Activated CD4-positive, alpha-beta memory T cell treated with anti-CD3 and anti-CD28 coated beads for 36 hours (primary cell): ENCODE measurements around the gene IQCH. TPM values are rescaled to one million over a fixed set of nuclear protein-coding genes. Genes with fewer than 3 reads are reported as not detected.
A peak's percentile ranks its signal among the peaks of the same experiment; 100 is the strongest.

ENCODE experiments used
- CTCF ChIA-PET: fragments of 350-600 bp; sonication (Branson Sonifier 250); formaldehyde crosslinking; loops from one replicate; lab custom pipeline; 2021; ENCODE audit warnings: antibody characterized with exemption, inconsistent platforms; lab: Charles Lee
- POLR2A ChIA-PET: fragments of 350-600 bp; sonication (Branson Sonifier 250); formaldehyde crosslinking; loops from one replicate; lab custom pipeline; 2021; ENCODE audit warnings: antibody characterized with exemption; lab: Charles Lee
- DNase-seq: peaks from one replicate; pipeline ENCODE4 v3.0.0-alpha.2; 2020
- H3K27ac Mint-ChIP-seq: one replicate; pipeline ENCODE4 v1.8.0; 2021; ENCODE audit warnings: mixed read lengths
- H3K27me3 Mint-ChIP-seq: one replicate; pipeline ENCODE4 v1.8.0; 2021; ENCODE audit warnings: mixed read lengths
- H3K36me3 Mint-ChIP-seq: one replicate; pipeline ENCODE4 v1.8.0; 2021; ENCODE audit warnings: mixed read lengths
- H3K4me1 Mint-ChIP-seq: one replicate; pipeline ENCODE4 v1.8.0; 2021; ENCODE audit warnings: low read depth, mixed read lengths
- H3K4me3 Mint-ChIP-seq: one replicate; pipeline ENCODE4 v1.8.0; 2021; ENCODE audit warnings: mild to moderate bottlenecking, mixed read lengths
- H3K9me3 Mint-ChIP-seq: one replicate; pipeline ENCODE4 v1.8.0; 2021; ENCODE audit warnings: mixed read lengths
- intact Hi-C: fragments of 100-400 bp; cut with micrococcal nuclease; formaldehyde crosslinking; loops from one replicate; pipeline ENCODE4 v1.15.1; 2023
- total RNA-seq, 2 experiments: library from RNA; stranded (reverse); gene quantifications; one replicate each; pipeline ENCODE4 v1.2.3, GENCODE V29; 2021

Gene IQCH
- 1 to 10 TPM; 1.6 to 2.8 TPM for total RNA-seq

DNA sequence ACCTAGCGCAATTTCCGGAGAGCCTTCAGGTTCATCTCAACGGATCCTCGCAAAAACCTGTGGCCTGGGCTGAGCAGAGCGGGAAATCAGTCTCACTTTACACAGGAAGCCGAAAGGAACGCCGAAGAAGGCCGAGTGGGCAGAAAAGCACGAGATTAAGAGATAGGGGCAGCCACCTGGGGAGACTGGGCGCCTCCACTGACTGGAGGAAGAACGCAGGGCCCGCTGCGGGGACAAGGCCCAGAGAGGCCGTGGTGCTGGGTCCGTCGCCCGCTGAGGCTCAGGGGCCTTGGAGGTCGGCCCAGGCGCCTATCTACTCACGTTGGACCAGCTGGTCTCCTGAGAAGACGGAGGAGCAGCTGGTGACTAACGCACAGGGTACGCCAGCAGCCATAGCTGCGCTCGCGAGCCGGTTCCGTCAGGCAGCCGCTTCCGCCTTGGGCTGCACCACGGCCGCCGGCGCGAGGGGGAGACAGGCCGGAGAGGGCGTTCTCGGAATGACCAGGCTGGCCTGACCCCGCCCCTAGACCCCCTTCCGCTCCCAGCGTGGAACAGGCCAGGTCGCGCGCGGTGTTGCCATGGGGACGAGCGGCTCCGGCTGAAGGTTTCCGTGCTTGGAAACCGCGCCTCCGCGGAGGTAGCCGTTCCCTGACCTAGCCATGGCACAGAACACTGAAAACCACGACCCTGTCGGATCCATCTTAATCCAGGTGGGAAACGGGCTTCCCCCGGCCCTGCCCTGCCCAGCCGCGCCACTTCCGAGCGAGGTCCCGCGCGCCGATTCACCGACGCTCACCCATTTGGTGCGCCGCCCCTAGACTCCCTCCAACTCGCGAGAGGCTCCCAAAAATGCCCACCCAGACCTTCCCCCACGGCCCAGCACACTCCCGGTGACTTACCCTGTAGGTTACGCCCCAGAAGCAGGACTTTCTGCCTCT lies at the start of gene IQCH, which contains the start of gene AAGAB:
IQCH (plus strand) TSS at position 549 of the 938 bp plus-strand sequence; CDS start at position 660, 111 bp downstream.
AAGAB (minus strand) TSS at position 424 of the 938 bp plus-strand sequence; CDS start at position 394, 30 bp downstream.
- Mint-ChIP-seq H3K4me3 (peak within 1 kb of the TSS; percentile 99), H3K27me3 (no peaks in the 10 kb centered on the region), H3K27ac (peak within 1 kb of the TSS; percentile 97), H3K36me3 (peaks cover 2% of the 10 kb centered on the region), H3K9me3 (no peaks in the 10 kb centered on the region), H3K4me1 (peaks cover 40% of the 10 kb centered on the region)
- intact Hi-C loops, result loop anchor here (1.0 kb wide), 3 partner anchors 13 to 104 kb away; no protein-coding TSS in a partner anchor
- POLR2A ChIA-PET, result interaction anchor here (0.7 to 1.8 kb wide), 4 partner anchors 13 to 156 kb away, joined by 3 to 14 read pairs (median 6); no protein-coding TSS in a partner anchor
- CTCF ChIA-PET, result interaction anchor here (1.7 kb wide), 2 partner anchors 14 to 309 kb away, joined by 8 to 11 read pairs; no protein-coding TSS in a partner anchor
- DNase-seq, result peak; percentile 99

DNA sequence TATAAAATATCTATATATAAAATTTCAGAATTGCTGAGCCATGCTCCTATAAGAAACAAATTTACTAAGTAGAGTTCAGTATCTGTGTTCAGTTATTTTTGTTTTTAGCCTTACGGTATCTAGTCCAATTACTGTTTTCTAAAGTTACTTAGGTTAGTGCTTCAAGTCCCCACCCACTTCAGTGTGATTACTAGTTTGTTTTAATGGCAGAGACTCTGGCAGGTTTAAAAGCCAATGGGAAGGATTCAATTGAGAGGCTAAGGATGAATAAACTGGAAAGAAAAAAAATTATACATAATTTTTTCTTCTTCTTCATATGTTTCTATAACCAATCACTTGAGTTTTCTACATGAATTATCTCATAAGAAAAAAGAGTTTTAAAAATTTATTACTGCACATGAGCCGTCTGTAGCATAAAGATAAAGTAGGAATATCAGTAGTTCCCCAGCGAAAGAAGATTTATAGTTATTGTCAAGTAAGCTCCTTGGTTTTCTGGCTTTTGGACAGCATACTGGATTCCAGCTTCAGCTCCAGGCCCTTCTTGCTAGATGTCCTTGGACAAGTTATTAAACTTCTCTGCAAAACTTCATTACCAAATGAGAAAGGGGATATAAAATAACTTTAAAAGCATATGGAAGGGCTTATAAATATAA lies 46.9 kb upstream of the IQCH start:
- no peak overlapping the region for H3K27ac Mint-ChIP-seq
- DNase-seq, result no peak
- H3K36me3 Mint-ChIP-seq, result peaks cover 36% of the 10 kb centered on the region
- CTCF ChIA-PET, result interaction anchor here (0.7 kb wide), 1 partner anchor 43 kb away, joined by 4 read pairs; no protein-coding TSS in a partner anchor
- POLR2A ChIA-PET, result no interaction called here
- H3K27me3 Mint-ChIP-seq, result no peaks in the 10 kb centered on the region
- no peaks in the 10 kb centered on the region for H3K9me3 Mint-ChIP-seq
- no peak overlapping the region for H3K4me3 Mint-ChIP-seq
- H3K4me1 Mint-ChIP-seq, result no peaks in the 10 kb centered on the region
- intact Hi-C loops, result no loop called here

DNA sequence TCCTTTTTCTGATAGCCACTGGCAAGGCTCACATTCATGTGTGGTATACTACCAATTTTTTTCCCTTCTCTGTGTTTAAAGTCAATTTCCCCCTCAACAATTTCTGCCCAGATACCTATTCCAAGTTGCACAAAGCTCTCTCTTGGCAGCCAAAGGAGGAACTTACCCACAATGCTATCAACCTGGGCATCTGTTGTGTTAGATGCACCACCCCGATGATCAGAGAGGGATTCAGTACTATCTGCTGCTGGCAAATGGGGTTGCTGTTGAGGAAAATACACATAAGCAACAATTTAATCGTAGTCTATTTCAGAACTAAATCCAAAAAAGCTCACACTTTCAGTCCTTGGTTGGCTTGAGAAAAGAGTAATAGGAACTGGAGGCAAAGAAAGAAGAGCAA lies 46.2 kb upstream of the IQCH start:
- H3K27ac Mint-ChIP-seq, result no peak overlapping the region
- intact Hi-C loops, result no loop called here
- H3K36me3 Mint-ChIP-seq, result peaks cover 30% of the 10 kb centered on the region
- ChIA-PET POLR2A (no interaction called here), CTCF (no interaction called here)
- H3K9me3 Mint-ChIP-seq, result no peaks in the 10 kb centered on the region
- H3K27me3 Mint-ChIP-seq, result no peaks in the 10 kb centered on the region
- no peak overlapping the region for H3K4me3 Mint-ChIP-seq
- no peak for DNase-seq
- no peaks in the 10 kb centered on the region for H3K4me1 Mint-ChIP-seq

DNA sequence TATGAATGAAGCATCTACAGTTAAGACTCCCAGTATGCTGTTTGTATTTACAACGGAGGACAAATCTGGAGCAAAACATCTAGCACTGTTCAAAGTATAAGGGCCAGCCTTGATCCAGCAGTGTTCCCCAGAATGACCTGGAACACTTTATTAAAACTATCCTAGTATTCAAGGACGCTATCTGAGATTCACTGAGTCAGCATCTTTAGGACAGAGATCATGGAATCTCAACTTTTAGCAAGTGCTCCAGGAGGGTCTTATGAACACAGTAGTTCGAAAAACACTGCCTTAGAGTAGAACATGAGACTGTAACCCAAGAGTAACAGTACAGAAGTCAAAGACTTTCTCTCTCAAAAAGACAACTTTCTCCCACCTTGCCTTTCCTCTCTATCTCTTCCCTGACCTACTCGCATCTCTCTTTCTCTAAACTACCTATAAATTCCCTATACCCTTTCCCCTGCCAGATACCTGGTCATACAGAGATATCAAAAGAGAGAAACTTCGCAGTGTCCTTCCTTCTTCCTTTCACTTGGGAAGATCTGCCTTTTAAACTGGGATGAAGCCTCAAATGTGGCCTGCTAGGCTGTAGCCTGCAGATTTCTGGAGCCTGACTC lies 43.9 kb upstream of the IQCH start:
- intact Hi-C loops, result no loop called here
- Mint-ChIP-seq H3K27ac (no peak overlapping the region), H3K4me1 (no peaks in the 10 kb centered on the region), H3K4me3 (no peak overlapping the region), H3K27me3 (no peaks in the 10 kb centered on the region), H3K9me3 (no peaks in the 10 kb centered on the region), H3K36me3 (peaks cover 20% of the 10 kb centered on the region)
- no peak for DNase-seq
- CTCF ChIA-PET, result no interaction called here
- POLR2A ChIA-PET, result no interaction called here

DNA sequence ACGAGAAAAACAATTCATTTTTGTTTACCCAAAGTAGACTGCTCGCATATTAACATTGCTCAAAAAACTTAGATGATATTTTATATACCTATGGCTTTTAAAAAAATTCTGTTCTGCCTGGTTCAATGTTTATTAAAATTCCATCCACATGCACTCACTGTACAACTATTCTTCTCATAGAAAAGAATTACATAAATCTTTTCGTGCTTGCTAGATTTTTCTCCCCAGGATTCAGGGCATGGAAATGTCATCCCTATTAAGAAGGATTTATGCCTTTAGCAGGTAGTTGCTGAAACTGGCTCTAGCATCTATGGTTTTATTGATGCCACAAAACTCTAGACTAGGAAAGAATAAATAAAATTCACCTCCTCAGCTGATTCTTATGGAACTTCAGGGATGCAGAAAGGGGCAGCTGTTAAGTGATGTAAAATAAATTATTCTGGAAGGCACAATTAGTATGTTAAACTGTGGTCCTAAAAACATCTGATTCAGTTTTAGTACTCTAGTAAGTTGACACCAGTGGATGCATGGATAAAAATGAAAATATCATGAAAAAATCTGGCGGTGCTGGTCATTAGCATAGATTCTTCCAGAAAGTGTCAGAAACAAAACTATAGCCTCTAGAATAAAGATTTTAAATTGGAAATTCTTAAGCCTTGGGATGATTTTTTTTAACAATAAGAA lies 41.8 kb upstream of the IQCH start:
- Mint-ChIP-seq H3K36me3 (peaks cover 17% of the 10 kb centered on the region), H3K27me3 (no peaks in the 10 kb centered on the region), H3K4me1 (no peaks in the 10 kb centered on the region), H3K27ac (no peak overlapping the region), H3K4me3 (no peak overlapping the region), H3K9me3 (no peaks in the 10 kb centered on the region)
- CTCF ChIA-PET, result no interaction called here
- DNase-seq, result no peak
- POLR2A ChIA-PET, result no interaction called here
- intact Hi-C loops, result no loop called here

DNA sequence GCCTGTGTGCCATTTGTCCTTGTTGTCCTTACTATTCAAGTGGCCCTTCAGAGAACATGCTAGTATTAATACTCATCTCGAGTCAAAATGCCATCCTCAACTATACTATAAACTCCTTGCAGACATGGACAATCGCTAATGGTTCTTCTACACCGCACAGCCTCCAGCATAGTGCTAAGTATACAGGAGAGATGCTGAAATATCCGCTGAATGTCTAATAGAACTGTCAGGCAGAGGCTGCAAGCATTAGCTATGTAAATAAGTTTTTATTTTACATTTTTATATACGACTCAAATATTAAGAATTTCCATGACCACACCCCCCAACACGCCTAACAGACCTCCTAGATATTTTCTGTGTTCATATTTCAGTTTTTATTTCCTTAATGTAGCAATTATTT lies 39.5 kb upstream of the IQCH start:
- Mint-ChIP-seq H3K4me3 (no peak overlapping the region), H3K27ac (no peak overlapping the region), H3K9me3 (no peaks in the 10 kb centered on the region), H3K4me1 (peaks cover 9% of the 10 kb centered on the region), H3K27me3 (no peaks in the 10 kb centered on the region), H3K36me3 (peaks cover 24% of the 10 kb centered on the region)
- ChIA-PET POLR2A (no interaction called here), CTCF (no interaction called here)
- intact Hi-C loops, result no loop called here
- no peak for DNase-seq

DNA sequence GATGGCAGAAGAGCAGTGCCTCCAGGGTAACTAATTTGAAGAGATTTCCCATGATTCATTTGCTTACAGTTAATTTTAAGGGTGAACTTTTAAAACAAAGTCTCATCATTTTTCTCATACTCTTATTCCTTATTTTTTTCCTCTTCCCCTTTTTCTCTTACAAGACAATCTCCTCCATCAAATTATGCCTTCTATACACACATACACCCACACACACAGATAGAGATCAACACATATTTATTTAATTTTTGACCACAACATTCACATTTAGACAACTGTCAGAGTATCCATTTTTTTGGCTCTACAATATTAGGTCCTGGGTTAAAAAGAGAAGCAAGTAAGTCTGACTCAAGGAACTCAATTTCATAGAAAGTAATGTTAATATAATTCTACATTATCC lies 37.7 kb upstream of the IQCH start:
- DNase-seq, result no peak
- Mint-ChIP-seq H3K9me3 (no peaks in the 10 kb centered on the region), H3K4me3 (no peak overlapping the region), H3K27ac (no peak overlapping the region), H3K27me3 (no peaks in the 10 kb centered on the region), H3K36me3 (peaks cover 27% of the 10 kb centered on the region), H3K4me1 (peaks cover 9% of the 10 kb centered on the region)
- POLR2A ChIA-PET, result no interaction called here
- CTCF ChIA-PET, result no interaction called here
- intact Hi-C loops, result no loop called here

DNA sequence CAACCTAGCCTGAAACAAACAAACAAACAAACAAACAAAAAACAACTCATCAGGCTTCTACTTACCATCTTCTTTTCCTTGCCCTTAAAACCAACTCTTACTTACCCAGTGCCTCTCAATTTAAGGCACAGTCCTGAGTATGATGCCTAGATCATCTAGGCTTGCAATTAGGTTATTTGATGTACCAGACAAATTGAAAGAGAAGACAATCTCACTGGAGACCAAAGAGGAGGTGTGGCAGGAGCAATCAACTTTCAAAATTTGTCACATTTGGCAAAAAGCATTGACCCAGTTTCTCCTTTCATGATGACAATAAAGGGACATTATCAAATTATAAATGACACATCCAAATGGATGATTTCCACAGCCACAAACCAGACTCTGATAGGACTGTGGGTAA lies 36.2 kb upstream of the IQCH start:
- Mint-ChIP-seq H3K9me3 (no peaks in the 10 kb centered on the region), H3K4me1 (peaks cover 9% of the 10 kb centered on the region), H3K27me3 (no peaks in the 10 kb centered on the region), H3K36me3 (peaks cover 27% of the 10 kb centered on the region), H3K4me3 (no peak overlapping the region), H3K27ac (no peak overlapping the region)
- DNase-seq, result no peak
- CTCF ChIA-PET, result no interaction called here
- POLR2A ChIA-PET, result no interaction called here
- intact Hi-C loops, result no loop called here

DNA sequence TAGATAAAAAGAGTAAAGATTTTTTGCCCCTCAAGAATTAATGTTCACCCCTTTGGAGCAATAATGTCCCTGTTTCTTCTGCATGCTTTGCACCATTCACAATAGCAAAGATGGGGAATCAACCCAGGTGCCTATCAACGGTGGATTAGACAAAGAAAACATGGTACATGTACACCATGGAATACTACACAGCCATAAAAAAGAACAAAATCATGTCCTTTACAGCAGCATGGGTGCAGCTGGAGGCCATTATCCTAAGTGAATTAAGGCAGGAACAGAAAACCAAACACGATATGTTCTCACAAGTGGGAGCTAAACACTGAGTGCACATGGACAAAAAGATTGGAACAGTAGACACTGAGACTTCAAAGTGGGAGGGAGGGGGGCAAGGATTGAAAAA lies 35.3 kb upstream of the IQCH start:
- peaks cover 9% of the 10 kb centered on the region for H3K4me1 Mint-ChIP-seq
- H3K9me3 Mint-ChIP-seq, result no peaks in the 10 kb centered on the region
- no peaks in the 10 kb centered on the region for H3K27me3 Mint-ChIP-seq
- DNase-seq, result no peak
- peaks cover 27% of the 10 kb centered on the region for H3K36me3 Mint-ChIP-seq
- H3K27ac Mint-ChIP-seq, result no peak overlapping the region
- no peak overlapping the region for H3K4me3 Mint-ChIP-seq
- intact Hi-C loops, result no loop called here
- ChIA-PET CTCF (no interaction called here), POLR2A (no interaction called here)

DNA sequence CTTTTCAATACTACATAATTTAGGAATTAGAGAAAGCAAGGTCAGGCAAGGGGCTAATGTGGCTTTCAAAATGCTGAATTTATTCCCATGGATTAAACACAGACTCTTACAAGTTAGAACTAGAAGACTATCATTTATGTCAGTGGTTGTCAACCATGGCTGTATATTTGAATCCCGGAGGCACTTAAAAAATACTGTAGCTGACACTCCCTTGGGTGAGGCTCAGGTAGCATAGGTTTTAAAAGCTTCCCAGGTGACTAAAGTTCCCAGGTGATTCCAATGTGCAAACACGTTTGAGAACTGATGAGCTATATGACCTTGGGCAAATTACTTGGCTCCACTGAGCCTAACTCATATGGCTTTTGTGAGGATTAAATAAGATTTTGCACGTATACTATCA lies 29.7 kb upstream of the IQCH start:
- ChIA-PET POLR2A (no interaction called here), CTCF (no interaction called here)
- intact Hi-C loops, result no loop called here
- no peaks in the 10 kb centered on the region for H3K27me3 Mint-ChIP-seq
- no peaks in the 10 kb centered on the region for H3K9me3 Mint-ChIP-seq
- no peak overlapping the region for H3K4me3 Mint-ChIP-seq
- no peak for DNase-seq
- peaks cover 15% of the 10 kb centered on the region for H3K36me3 Mint-ChIP-seq
- peaks cover 7% of the 10 kb centered on the region for H3K4me1 Mint-ChIP-seq
- no peak overlapping the region for H3K27ac Mint-ChIP-seq

DNA sequence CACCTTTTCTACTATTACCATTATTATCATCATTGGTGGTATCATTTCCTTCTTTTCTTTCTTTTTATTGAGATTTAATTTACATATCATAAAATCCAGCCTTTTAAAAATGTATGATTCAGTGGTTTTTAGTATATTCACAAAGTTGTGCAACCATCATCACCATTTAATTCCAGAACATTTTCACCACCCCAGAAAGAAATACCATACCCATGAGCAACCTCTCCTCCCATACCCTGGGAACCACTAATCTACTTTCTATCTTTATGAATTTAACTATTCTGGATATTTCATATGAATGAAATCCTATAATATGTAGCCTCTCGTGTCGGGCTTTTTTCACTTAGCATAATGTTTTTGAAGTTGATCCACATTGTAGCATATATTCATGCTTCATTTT lies 29.2 kb upstream of the IQCH start:
- Mint-ChIP-seq H3K36me3 (peaks cover 16% of the 10 kb centered on the region), H3K4me1 (peaks cover 7% of the 10 kb centered on the region), H3K4me3 (no peak overlapping the region), H3K9me3 (no peaks in the 10 kb centered on the region), H3K27me3 (no peaks in the 10 kb centered on the region), H3K27ac (no peak overlapping the region)
- CTCF ChIA-PET, result no interaction called here
- POLR2A ChIA-PET, result no interaction called here
- intact Hi-C loops, result no loop called here
- DNase-seq, result no peak
